Posterior vena cava (tissue), 2 donors: Measurements from ENCODE around the gene ZNRD2. TPM values are rescaled to one million over a fixed set of nuclear protein-coding genes. Genes with fewer than 3 reads are reported as not detected.

Experiments
- DNase-seq: peaks from one replicate; pipeline ENCODE4 v3.0.0-alpha.2; 2020; ENCODE audit warnings: low spot score
- intact Hi-C, 2 donors: fragments of 100-400 bp; cut with DNase I; formaldehyde crosslinking; loops; one replicate each; pipeline versions ENCODE4 v1.14.1 to v1.14.2; 2022 to 2023
- total RNA-seq, 2 donors: library from RNA; stranded (reverse); fragmentation: NEBNext Ultra II Directional; extraction: Animal tissue kit (Norgen Biotek cat#: 25700); gene quantifications; one replicate each; pipeline ENCODE4 v1.2.1, GENCODE V29; 2021
- donor health status: DM: yes; HTN: yes; CAD: no.
- donor health status: DM: yes; HTN: yes; CAD: no.

ZNRD2 gene
- total RNA-seq, 2 donors from 2014 or later = 29.2 to 29.5 TPM

DNA sequence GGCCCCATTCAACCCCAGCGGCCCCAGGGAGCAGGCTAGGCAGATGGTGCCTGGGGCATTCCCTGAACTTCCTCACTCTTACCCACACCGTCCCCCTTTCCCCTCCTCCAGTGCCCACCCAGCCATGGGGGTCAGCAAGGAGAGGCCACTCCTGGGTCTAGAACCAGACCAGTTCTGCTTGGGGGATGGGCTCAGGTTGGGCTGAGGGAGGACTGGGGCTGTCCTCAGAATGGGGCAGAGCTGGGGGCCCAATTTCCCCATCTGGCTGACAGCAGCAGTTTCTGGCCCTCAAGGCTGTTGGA is 33.0 kb upstream of the ZNRD2 start:
- no peak for DNase-seq
- intact Hi-C loops = no loop called here

DNA sequence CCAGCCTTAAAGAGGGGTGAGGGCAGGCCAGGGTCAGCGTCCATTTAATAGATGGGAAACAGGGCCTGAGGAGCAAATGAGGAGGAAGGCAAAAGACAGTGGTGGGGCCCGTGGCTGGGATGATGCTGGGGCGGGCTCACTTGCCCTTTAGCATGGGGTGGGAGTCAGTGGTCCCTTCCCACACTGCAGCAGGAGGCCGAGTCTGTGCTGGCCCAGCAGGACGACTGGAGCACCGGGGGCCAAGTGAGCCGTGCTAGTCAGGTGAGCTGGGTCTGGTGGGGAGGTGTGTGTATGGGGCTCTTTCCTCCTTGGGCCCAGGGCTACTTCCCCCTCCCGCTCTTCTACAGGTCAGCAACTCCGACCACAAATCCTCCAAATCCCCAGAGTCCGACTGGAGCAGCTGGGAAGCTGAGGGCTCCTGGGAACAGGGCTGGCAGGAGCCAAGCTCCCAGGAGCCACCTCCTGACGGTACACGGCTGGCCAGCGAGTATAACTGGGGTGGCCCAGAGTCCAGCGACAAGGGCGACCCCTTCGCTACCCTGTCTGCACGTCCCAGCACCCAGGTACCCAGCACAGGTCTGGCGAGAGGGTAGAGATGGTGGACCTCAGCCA is 32.6 kb upstream of the ZNRD2 start:
- intact Hi-C loops = no loop called here
- DNase-seq = no peak

DNA sequence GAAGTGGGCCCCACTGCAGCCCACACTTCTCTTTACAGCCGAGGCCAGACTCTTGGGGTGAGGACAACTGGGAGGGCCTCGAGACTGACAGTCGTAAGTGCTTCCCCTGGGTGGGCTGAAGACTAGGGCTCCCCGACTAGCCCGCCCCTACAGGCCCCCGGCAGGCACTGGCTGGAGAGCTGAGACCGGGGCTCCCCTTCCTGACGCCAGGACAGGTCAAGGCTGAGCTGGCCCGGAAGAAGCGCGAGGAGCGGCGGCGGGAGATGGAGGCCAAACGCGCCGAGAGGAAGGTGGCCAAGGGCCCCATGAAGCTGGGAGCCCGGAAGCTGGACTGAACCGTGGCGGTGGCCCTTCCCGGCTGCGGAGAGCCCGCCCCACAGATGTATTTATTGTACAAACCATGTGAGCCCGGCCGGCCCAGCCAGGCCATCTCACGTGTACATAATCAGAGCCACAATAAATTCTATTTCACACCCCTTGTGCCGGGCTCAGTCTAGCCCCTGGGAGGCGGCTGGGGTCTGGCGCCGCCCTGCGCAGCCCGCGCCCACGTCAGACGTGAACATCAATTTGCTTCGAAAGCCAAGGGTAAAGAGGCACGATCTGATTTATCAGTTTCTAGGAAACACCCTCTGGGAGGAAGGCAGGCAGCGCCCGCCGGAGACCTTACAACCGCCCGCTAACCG is 31.9 kb upstream of the ZNRD2 start:
- peak; percentile 82 for DNase-seq
- intact Hi-C loops = no loop called here

DNA sequence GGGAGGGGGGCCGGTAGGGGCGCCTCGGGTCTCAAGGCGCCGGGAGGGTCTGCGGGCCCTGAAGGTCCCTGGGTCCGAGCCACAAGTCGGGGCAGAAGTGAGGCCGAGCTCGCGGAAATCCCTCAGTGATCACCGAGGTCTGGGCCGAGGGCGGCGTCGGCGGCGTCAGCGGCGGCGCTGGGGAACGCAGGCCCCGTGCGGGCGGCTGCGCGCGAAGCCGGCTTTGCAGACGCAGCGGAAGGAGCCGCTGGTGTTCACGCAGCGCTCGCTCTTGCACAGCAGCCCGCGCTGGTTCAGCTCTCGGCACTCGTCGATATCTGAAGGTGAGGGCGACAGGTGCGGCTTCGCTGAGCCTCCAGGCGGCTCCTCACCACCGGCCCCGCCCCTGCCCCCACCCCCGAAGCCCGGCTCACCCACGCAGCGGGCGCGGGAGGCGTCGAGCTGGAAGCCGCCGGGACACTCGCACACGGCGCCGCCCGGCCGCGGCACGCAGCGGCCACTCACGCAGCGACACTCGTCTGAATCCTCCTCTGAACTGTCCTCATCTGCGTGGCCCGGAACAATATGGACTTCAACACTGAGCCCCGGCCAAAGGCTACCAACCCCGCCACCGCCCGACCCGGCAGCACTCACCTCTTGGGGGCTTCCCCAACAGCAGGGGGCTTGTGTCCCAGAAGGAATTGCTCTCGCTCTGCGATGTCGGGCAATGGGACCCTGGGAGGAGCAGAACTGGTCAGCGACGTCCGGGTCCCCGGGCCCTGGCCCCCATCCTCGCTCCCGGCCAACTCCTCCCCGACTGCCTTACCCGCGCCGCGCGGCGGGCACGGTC is 31.1 kb upstream of the ZNRD2 start:
- intact Hi-C loops = no loop called here
- DNase-seq = no peak

DNA sequence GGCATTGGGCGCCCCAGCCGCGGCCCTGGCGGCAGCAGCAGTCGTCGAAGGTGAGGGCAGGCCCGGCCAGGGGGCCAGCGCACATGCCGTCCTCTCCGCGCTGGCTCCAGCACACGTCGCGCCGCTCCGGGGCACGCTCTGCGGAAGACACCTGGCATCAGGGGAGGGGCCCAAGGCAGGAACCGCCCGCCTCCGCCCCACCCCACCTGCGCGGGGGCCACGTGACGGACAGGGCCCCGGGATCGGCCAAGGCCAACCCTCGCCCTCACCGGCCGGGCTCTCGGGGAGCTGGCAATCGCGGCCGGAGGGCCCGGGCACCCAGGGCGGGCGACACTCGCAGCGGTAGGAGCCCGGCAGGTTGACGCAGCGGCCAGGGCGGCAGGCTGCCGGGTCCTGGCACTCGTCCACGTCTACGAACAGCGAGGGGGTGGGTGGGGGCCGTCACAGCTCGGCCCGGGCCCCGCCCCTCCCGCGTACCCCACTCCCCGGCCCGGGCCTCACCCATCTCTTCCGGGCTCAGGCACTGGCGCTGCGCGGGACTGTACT is 30.5 kb upstream of the ZNRD2 start:
- DNase-seq = no peak

DNA sequence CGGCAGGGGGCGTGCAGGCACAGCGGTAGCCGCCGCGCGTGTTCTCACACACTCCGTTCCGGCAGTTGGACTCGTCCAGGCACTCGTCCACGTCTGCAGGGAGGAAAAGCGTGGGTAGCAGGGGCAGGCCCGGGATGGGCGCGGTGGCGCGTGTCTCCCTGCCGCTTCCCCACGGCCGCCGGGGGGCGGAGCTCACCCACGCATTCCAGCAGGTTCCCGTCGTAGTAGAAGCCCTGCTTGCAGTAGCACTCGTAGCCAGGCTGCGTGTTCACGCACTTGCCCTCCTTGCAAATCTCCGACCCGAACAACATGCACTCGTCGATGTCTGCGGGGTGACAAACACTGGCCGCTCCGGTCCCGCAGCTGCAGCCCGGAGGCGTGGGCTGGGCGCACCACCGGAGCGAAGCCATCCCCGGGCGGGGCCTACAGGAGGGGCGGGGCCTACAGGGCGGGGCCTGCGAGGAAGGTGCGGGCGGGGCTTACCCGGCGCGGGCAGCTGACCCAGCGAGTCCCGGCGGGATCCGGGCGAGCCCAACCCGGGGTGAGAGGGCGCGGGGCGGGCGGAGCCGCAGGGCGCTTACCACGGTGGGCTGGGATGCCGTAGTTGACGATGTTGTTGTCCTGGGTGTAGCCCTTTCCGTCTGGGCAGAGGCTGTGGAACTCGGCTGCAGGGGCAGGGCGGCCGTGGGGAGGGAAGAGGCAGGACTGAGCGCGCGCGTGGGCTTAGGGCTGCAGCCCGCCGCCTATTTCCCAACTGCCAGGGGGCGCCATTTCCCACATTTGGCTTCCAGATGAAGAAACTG is 29.8 kb upstream of the ZNRD2 start:
- intact Hi-C loops = loop anchor here in 1 of 2 donors (5.0 kb wide), 1 partner anchor 47 kb away; no protein-coding TSS in a partner anchor
- peak; percentile 97 for DNase-seq

More for the DNA sequence above, 30.5 kb upstream of the ZNRD2 start:
- intact Hi-C loops = loop anchor here in 1 of 2 donors (5.0 kb wide), 1 partner anchor 47 kb away; no protein-coding TSS in a partner anchor

DNA sequence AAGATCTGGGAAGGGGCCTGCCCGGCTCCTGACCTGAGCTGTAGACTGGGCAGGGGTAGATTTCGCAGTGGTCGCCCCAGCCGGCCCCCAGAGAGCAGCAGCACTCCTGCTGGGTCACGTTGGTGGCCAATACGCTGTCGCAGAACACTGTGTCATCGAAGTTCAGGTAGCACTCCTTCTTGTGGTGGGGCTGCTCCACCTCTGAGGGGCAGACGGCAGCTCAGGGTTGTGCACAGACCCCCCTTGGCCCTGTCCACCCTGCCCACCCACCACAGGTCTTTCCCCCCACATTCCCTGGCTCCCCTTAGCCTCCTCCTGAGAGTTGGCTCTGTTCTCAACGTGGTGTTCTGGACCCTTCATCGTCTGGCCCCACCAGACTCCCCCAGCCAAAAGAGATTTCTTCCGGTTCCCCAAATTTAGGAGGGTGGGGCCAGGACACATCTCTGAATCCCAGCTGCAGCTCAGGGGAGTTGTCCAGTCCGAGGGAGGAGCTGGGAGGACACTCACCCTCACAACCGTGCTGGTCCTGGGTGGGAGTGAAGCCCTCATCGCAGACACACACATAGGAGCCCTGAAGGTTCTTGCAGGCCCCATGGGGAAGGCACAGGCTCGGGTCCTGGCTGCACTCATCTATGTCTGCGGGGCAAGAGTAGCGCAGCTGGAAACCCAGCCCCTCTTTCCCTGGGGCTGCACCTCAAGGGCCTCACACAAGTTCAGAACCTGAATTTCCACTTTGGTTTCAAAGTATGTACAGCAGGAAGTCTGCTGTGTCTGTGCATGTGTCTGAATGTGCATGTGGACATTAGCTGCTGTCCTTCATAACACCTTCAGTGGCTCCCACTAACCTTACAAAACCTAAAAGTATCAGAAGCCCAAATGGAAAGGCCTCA is 28.9 kb upstream of the ZNRD2 start:
- intact Hi-C loops = loop anchor here in 1 of 2 donors (5.0 kb wide), 1 partner anchor 46 kb away; no protein-coding TSS in a partner anchor
- DNase-seq = no peak

DNA sequence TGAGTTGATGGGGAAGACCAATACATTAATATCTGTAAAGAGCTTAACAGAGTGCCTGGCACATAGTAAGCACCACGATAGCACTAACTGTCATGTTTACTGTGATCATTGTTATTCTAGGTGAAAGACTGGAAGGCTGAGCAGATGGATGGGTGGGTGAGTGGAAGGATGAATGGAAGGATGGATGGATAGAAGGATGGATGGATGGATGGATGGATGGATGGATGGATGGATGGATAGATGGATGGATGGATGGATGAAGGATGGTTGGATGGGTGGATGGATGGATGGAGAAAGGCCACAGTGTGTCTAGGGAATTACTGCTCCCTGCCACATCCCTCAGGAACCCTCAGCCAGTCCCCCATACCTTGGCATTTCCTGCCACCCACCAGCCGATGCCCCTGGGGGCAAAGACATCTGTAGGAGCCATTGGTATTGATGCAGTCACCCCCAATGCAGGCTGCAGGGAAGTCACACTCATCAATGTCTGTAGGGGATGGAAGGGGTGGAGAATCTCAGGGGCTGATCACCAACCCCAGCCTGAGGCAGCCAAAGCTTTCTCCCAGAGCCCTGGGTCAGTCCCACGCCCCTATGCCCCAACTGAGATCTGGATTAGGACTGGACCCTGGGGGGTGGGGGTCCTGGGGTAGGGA is 27.4 kb upstream of the ZNRD2 start:
- intact Hi-C loops = loop anchor here in 1 of 2 donors (5.0 kb wide), 1 partner anchor 44 kb away; no protein-coding TSS in a partner anchor
- no peak for DNase-seq

DNA sequence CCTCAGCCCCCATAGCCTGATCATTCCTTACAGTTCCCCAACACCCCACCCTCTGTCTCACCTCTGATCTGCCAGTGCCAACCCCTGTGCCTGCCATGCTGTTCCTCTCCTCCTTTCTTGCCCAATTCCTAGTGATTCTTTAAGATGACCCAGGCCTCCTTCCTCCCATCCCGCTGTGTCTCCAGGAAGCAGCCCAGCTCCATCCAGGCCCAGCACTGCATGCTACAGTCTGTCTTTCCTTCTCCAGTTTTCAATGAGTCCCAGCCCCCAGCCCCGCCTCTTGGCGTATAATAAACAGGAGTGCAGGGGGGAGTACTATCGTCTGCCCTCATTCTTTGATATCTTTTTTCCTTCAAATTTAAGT is 24.4 kb upstream of the ZNRD2 start:
- intact Hi-C loops = no loop called here
- no peak for DNase-seq

DNA sequence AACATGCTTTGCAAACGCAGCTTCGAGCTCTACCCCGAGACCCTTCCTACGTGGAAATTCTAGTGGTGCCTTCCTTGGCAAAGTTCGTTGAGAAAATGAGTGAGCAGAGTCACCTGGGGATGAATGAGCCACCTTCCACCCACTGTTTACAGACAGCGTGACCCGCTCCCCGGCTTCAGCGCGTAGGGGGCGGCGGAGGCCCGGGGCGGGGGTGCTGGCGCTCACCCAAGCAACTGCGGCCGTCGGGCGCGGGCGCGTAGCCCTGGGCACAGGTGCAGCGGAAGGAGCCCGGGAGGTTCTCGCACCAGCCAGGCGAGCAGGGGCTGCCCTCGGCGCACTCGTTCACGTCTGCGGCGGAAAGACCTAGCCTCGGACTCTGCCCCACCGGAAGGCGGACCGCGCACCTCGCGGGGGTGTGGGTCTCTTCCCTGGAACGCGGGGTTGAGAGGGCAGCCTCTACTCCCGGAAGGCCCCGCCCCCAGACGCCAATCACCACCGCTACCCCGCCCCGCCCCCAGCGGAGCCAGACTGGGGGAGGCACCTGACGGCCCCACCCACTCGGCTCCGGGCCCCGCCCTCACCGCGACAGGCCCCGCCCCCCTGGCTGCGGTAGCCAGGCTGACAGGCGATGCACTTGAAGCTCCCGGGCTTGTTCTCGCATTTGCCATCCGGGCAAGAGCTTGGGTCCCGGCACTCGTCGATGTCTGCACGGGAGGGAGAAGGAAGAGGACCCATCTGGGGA is 23.9 kb upstream of the ZNRD2 start:
- intact Hi-C loops = no loop called here
- peak; percentile 95 for DNase-seq

DNA sequence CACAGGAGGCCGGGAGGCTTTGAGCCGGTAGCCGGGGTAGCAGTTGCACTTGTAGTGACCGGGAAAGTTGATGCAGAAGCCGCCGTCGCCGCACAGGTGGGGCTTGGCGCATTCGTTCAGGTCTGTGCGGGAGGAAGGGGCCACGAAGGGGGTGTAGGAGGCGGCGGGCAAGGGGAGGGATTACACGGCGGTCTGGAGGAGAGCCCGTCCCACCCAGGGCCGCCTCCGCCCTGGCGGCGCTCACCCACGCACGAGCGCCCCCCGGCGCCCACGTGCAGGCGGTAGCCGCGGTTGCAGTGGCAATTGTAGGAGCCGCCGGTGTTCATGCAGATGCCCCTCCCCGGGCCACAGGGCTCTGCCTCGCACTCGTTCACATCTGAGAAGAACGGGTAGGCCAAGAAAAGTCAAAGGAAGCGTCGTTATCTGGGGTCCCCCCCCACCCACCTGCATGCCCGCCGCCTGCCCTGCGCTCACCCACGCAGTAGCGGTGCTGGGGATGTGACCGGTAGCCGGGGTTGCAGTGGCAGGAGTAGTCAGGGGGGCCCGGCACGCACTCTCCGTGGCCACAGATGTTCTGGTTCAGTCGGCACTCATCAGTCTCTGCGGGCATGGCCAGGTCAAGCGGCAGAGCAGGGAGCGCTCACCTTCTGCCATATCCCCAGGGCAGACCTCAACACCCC is 22.7 kb upstream of the ZNRD2 start:
- no peak for DNase-seq
- intact Hi-C loops = no loop called here

DNA sequence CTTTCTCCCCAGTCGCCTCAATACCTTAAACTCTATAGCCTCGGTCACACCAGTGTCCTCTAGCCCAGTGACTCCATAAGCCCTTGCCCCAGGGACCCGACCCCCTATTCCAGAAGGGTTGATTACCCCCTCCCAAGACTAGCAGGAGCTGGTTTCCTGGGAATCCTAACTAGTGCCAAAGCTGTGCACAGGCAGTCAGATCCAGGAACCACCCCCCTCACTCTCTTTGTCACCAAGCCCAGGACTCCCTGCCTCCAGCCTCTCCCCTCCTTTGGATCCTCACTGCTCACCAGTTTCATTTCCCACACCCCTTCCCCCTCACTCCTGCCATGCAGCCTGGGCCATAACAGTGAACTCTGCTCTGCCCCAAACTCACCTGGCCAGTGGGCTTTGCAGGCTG is 21.9 kb upstream of the ZNRD2 start:
- DNase-seq = no peak
- intact Hi-C loops = no loop called here

DNA sequence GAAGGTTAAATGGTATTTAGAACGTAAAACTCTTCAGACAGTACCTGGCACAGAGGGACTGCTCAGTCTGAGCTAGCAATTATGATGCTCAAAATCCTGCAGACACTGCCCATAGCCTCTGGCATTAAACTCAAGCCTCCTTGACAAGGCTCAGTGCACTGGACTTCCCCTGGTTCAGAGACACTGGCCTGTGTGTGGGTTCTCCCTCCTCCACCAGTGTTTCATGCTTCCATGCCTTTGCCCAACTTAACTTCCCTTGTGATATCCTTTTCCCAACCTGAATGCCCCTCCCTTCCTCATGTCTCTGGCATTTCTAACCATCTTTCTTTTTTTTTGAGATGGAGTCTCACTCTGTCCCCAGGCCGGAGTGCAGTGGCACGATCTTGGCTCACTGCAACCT is 21.2 kb upstream of the ZNRD2 start:
- no peak for DNase-seq
- intact Hi-C loops = no loop called here

DNA sequence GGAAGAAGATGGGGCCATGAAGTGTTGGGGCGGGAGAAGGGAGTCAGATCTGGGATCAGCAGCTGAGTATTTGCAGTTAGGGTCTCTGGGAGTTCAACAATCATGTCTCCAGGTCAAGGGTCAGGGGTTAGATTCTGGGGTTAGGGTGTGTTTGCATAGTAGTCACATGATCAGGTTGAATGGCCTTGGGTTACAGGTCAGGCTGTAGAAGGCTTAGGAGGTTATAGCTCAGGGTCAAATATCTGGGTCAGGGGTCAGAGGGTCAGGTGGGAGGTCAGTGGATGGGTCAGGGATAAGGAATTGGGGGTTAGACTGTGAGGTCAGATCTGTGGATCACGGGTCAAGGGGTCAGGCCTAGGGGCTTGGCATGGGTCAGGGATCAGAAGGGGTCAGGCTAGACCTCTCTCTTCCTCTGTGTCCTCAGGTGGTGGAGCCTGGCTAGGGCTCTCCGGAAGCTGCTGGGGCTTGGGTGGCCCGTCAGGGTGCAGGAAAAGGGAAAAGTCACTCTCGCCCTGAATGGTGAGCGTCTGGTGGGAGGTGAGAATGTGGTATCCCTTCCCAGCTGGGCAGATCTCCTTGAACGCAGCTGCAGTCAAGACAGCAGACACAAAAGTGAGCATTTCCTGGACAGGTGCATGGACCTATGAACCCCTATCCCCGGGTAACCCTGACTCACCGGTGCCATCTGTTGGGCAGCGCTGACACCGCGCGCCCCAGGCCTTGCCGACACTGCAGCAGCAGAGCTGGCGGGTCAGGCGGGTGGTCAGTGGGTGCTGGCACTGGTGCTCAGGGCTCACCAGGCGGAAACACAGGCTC is 18.5 kb upstream of the ZNRD2 start:
- intact Hi-C loops = no loop called here
- no peak for DNase-seq

DNA sequence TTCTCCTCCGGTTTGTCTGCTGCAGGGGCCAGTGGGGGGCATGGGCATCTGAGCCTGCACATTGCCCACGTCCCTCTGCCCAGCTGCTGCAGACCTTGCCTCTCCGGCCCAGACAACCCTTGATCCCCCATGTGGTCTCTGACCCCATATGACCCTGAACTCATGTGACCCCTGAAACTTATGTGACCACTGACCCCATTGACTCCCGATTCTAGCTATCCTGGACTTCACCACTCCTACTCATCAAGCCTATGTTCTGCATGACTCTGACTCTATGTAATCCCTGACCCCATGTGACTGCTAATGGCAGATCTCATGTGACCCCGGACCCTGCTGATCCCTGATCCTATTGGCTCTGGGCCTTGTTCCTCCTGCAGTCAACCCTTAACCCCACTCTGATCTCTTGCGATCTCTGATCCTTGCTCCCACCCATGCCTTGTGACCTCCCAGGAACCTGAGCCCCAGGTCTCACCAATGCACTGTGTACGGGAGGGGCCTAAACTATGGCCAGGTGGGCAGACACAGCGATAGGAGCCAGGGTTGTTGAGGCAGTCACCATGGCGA is 17.8 kb upstream of the ZNRD2 start:
- no peak for DNase-seq
- intact Hi-C loops = no loop called here
